Left lung (tissue), 10 donors: ENCODE data around the gene BICDL1. TPM values are rescaled to one million over a fixed set of nuclear protein-coding genes. Genes with fewer than 3 reads are reported as not detected.

ENCODE experiments used
- ATAC-seq: fragments of 200-7000 bp; cut with Tn5 transposase; one replicate; pipeline ENCODE4 v1.9.1; 2020; ENCODE audit warnings: moderate library complexity
- DNase-seq, 4 donors: peaks; one replicate each; pipeline ENCODE4 v3.0.0-alpha.2; 2013 to 2020
- H3K27ac ChIP-seq, 2 donors: fragments of 200-600 bp; sonication (generic) in 1 of 2; one replicate each; pipeline versions ENCODE4 v1.5.0 to v1.8.0; 2020 to 2021
- H3K27me3 ChIP-seq, 2 donors: fragments of 200-600 bp; sonication (generic) in 1 of 2; one replicate each; pipeline versions ENCODE4 v1.5.0 to v1.8.0; 2020 to 2021
- H3K36me3 ChIP-seq, 2 donors: fragments of 200-600 bp; sonication (generic) in 1 of 2; one replicate each; pipeline versions ENCODE4 v1.5.0 to v1.8.0; 2020 to 2021
- H3K4me1 ChIP-seq, 2 donors: fragments of 200-600 bp; one replicate each; pipeline ENCODE4 v1.8.0; 2021
- H3K4me3 ChIP-seq, 2 donors: fragments of 200-600 bp; sonication (generic) in 1 of 2; one replicate each; pipeline versions ENCODE4 v1.5.0 to v1.8.0; 2020 to 2021; ENCODE audit warnings: mild to moderate bottlenecking in 1 of 2
- H3K9me3 ChIP-seq, 2 donors: fragments of 200-600 bp; sonication (generic) in 1 of 2; one replicate each; pipeline versions ENCODE4 v1.5.0 to v1.8.0; 2020 to 2021
- CTCF ChIP-seq, 2 donors: fragments of 200-600 bp; sonication (generic) in 1 of 2; IDR thresholded peaks; one replicate each; pipeline versions ENCODE4 v1.5.0 to v1.8.0; 2021; ENCODE audit warnings: antibody characterized with exemption in 2 of 2
- intact Hi-C, 2 donors: fragments of 100-400 bp; cut with DNase I; formaldehyde crosslinking; loops; one replicate each; pipeline versions ENCODE4 v1.11.2 to v1.14.2; 2022
- polyA plus RNA-seq, 6 donors: library from polyadenylated mRNA; unstranded; fragments of 120-200 nt; gene quantifications; one replicate each; pipeline ENCODE4 v1.2.1, GENCODE V29; 2013; ENCODE audit not compliant: insufficient read length in 6 of 6
- total RNA-seq, 2 donors: library from RNA; stranded (reverse); fragmentation: NEBNext Ultra II Directional; extraction: Animal tissue kit (Norgen Biotek cat#: 25700); gene quantifications; one replicate each; pipeline ENCODE4 v1.2.1, GENCODE V29; 2021
- donor health status: DM: no; HTN: yes; CAD: no.
- donor health status: DM: no; HTN: no; CAD: no.

Gene BICDL1
- total and polyA plus RNA-seq, 8 donors = 1.8 to 12.0 (median 3.3) TPM

GRCh38 chr12:120024193-120024592 lies 35.2 kb downstream of the BICDL1 start:
- no peak for ATAC-seq
- no peaks in the 10 kb centered on the region for H3K4me1 ChIP-seq
- TF ChIP-seq CTCF (IDR thresholded peaks at IDR 0.05) = no peak
- H3K4me3 ChIP-seq = no peak overlapping the region
- no peak overlapping the region for H3K27ac ChIP-seq
- no peaks in the 10 kb centered on the region for H3K27me3 ChIP-seq
- intact Hi-C loops = no loop called here
- no peak for DNase-seq
- no peaks in the 10 kb centered on the region for H3K36me3 ChIP-seq
- H3K9me3 ChIP-seq = peaks cover 0 to 3% of the 10 kb centered on the region in 2 donors

GRCh38 chr12:120025640-120026039 lies 36.6 kb downstream of the BICDL1 start:
- Histone ChIP-seq H3K27ac (no peak overlapping the region), H3K27me3 (no peaks in the 10 kb centered on the region), H3K9me3 (peaks cover 0 to 3% of the 10 kb centered on the region in 2 donors), H3K4me3 (no peak overlapping the region), H3K4me1 (no peaks in the 10 kb centered on the region), H3K36me3 (no peaks in the 10 kb centered on the region)
- DNase-seq (no peak), ATAC-seq (no peak)
- no peak for TF ChIP-seq CTCF (IDR thresholded peaks at IDR 0.05)
- intact Hi-C loops = no loop called here

- Histone ChIP-seq H3K36me3 (no peaks in the 10 kb centered on the region), H3K4me3 (no peak overlapping the region)
These were observed 43.2 kb downstream of the BICDL1 start for GRCh38 chr12:120032242-120032641.

GRCh38 chr12:120037851-120038250 lies 48.8 kb downstream of the BICDL1 start:
- TF ChIP-seq CTCF (IDR thresholded peaks at IDR 0.05) = no peak
- intact Hi-C loops = no loop called here
- no peak for DNase-seq

More at GRCh38 chr12:120032242-120032641, 43.2 kb downstream of the BICDL1 start:
- intact Hi-C loops = no loop called here
- no peaks in the 10 kb centered on the region for H3K27me3 ChIP-seq
- DNase-seq (no peak), ATAC-seq (no peak)
- no peaks in the 10 kb centered on the region for H3K9me3 ChIP-seq
- TF ChIP-seq CTCF (IDR thresholded peaks at IDR 0.05) = no peak
- H3K27ac ChIP-seq = no peak overlapping the region
- no peaks in the 10 kb centered on the region for H3K4me1 ChIP-seq

GRCh38 chr12:120039711-120040110 lies 50.7 kb downstream of the BICDL1 start:
- Histone ChIP-seq H3K27ac (no peak overlapping the region), H3K4me3 (no peak overlapping the region), H3K27me3 (no peaks in the 10 kb centered on the region), H3K9me3 (no peaks in the 10 kb centered on the region), H3K4me1 (no peaks in the 10 kb centered on the region), H3K36me3 (no peaks in the 10 kb centered on the region)
- DNase-seq (no peak), ATAC-seq (no peak)
- intact Hi-C loops = no loop called here
- TF ChIP-seq CTCF (IDR thresholded peaks at IDR 0.05) = no peak

More at GRCh38 chr12:120037851-120038250, 48.8 kb downstream of the BICDL1 start:
- no peak for ATAC-seq
- Histone ChIP-seq H3K4me1 (no peaks in the 10 kb centered on the region), H3K27ac (no peak overlapping the region), H3K27me3 (no peaks in the 10 kb centered on the region), H3K9me3 (no peaks in the 10 kb centered on the region), H3K36me3 (no peaks in the 10 kb centered on the region), H3K4me3 (no peak overlapping the region)
